ENCODE measurements around the gene COL27A1.

COL27A1 gene

DNA sequence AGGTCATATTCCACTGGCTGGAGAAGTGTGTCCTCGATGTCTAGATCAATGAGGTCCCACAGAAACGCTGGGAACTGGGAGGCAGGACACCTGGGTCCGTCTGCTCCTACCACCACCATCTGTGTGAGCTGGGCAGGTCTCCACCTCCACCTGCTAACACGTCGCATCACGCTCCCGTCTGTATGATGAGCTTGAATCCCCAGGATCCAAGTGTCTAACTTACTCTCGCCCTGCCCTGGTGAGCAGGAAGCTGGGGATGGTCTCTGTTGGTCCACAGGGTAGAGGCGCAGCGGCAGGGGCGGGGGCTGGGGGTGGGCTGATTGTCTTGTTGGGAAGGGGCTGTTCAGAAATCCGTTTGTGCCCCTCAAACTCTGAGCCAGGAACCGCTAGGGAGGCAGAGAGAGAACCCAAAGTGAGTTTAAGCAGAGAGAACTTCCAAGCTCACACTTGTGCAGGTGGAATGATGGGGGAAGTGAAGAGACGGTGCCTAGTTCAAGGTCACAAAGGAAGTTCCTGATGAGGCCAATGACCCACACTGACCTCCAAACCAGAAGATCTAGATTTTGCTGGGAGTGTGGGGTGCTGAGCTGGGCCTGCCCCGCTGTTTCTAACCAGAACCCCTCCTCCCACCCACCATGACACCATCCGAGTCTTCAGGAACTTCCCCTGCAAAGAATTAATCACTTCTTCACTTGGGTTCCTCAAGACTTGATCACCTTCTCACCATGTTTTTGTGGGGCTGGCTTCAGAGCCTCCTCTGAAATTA is 195.5 kb downstream of the COL27A1 start:
- TF ChIP-seq POLR2A (IDR thresholded peaks at IDR 0.05; ENCODE audit: extremely low read depth, insufficient read length) (no peak), CTCF (IDR thresholded peaks at IDR 0.05; ENCODE audit: low read depth, low read length) (no peak), MYC (IDR thresholded peaks at IDR 0.05; ENCODE audit: low read depth, low read length) (no peak), MAX (IDR thresholded peaks at IDR 0.05; ENCODE audit: low read depth, low read length) (no peak)

GRCh38 chr9:114351932-114352331 is 196.6 kb downstream of the COL27A1 start:
- no peak overlapping the region for H3K4me3 ChIP-seq (ENCODE audit: low read depth, low read length)
- TF ChIP-seq POLR2A (IDR thresholded peaks at IDR 0.05; ENCODE audit: extremely low read depth, insufficient read length) (no peak), CTCF (IDR thresholded peaks at IDR 0.05; ENCODE audit: low read depth, low read length) (no peak), MYC (IDR thresholded peaks at IDR 0.05; ENCODE audit: low read depth, low read length) (no peak), MAX (IDR thresholded peaks at IDR 0.05; ENCODE audit: low read depth, low read length) (no peak)
- DNase-seq (ENCODE audit: low read depth) = no peak

More for the DNA sequence above, 195.5 kb downstream of the COL27A1 start:
- DNase-seq (ENCODE audit: low read depth) = no peak
- no peak overlapping the region for H3K4me3 ChIP-seq (ENCODE audit: low read depth, low read length)

- H3K4me3 ChIP-seq (ENCODE audit: low read depth, low read length) = no peak overlapping the region
- no peak for DNase-seq (ENCODE audit: low read depth)
- TF ChIP-seq CTCF (IDR thresholded peaks at IDR 0.05; ENCODE audit: low read depth, low read length) (no peak), POLR2A (IDR thresholded peaks at IDR 0.05; ENCODE audit: extremely low read depth, insufficient read length) (no peak), MAX (IDR thresholded peaks at IDR 0.05; ENCODE audit: low read depth, low read length) (no peak), MYC (IDR thresholded peaks at IDR 0.05; ENCODE audit: low read depth, low read length) (no peak)
These were observed 200.5 kb downstream of the COL27A1 start for GRCh38 chr9:114355821-114356220.

DNA sequence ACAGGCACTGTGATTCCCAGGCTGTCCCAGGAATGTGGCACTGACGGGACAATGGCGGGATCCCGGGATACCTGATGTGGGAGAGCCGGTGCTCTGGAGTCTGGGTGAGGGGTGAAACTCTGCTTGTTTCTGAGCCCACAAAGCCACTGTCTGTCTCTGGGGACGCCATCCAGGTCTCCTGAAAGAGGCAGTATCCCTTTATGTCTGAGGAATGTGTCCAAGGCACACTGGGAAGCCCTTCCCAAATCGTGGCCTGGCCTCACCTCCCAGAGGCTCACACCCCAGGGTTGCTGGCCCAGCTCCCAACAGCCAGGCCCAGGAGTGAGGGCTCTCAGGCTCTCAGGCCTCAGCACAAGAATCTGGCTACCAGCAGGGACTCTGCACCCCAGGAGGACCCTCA is 201.5 kb downstream of the COL27A1 start:
- no peak overlapping the region for H3K4me3 ChIP-seq (ENCODE audit: low read depth, low read length)
- TF ChIP-seq POLR2A (IDR thresholded peaks at IDR 0.05; ENCODE audit: extremely low read depth, insufficient read length) (no peak), MYC (IDR thresholded peaks at IDR 0.05; ENCODE audit: low read depth, low read length) (no peak), CTCF (IDR thresholded peaks at IDR 0.05; ENCODE audit: low read depth, low read length) (no peak), MAX (IDR thresholded peaks at IDR 0.05; ENCODE audit: low read depth, low read length) (no peak)
- no peak for DNase-seq (ENCODE audit: low read depth)

- no peak overlapping the region for H3K4me3 ChIP-seq (ENCODE audit: low read depth, low read length)
- no peak for DNase-seq (ENCODE audit: low read depth)
- TF ChIP-seq MYC (IDR thresholded peaks at IDR 0.05; ENCODE audit: low read depth, low read length) (no peak), MAX (IDR thresholded peaks at IDR 0.05; ENCODE audit: low read depth, low read length) (no peak), CTCF (IDR thresholded peaks at IDR 0.05; ENCODE audit: low read depth, low read length) (no peak), POLR2A (IDR thresholded peaks at IDR 0.05; ENCODE audit: extremely low read depth, insufficient read length) (no peak)
These were observed 202.0 kb downstream of the COL27A1 start for GRCh38 chr9:114357360-114357759.

Data from NB4 (cell line).